Natural killer cell (primary cell): Measurements from ENCODE around the gene DAZAP1. TPM values are rescaled to one million over a fixed set of nuclear protein-coding genes. Genes with fewer than 3 reads are reported as not detected.

Source experiments
- ATAC-seq, 3 donors: fragments of 150-1000 bp in 2 of 3; fragments of 200-7000 bp in 1 of 3; cut with Tn5 transposase; 1 replicate in 1 of 3; 2 replicates in 2 of 3; pipeline ENCODE4 v1.10.0; 2021; ENCODE audit warnings: mild to moderate bottlenecking in 2 of 3, moderate library complexity in 2 of 3
- DNase-seq, 2 donors: peaks; one replicate each; pipeline versions ENCODE4 v3.0.0 to v3.0.0-alpha.2; 2013 to 2021; ENCODE audit warnings: mixed read lengths in 1 of 2
- H3K27ac ChIP-seq: one replicate; pipeline ENCODE4 v1.5.1; 2013; ENCODE audit warnings: mild to moderate bottlenecking, low read length
- H3K27me3 ChIP-seq: one replicate; pipeline ENCODE4 v1.6.1; 2013; ENCODE audit warnings: low read length; ENCODE audit not compliant: control insufficient read depth, insufficient read depth
- H3K36me3 ChIP-seq: one replicate; pipeline ENCODE4 v1.6.1; 2013; ENCODE audit warnings: low read length; ENCODE audit not compliant: control insufficient read depth, insufficient read depth
- H3K4me1 ChIP-seq: one replicate; pipeline ENCODE4 v1.6.1; 2013; ENCODE audit warnings: low read length; ENCODE audit not compliant: control insufficient read depth, insufficient read depth
- H3K4me3 ChIP-seq: one replicate; pipeline ENCODE4 v1.5.1; 2013; ENCODE audit warnings: low read length
- H3K9me3 ChIP-seq: one replicate; pipeline ENCODE4 v1.6.1; 2013; ENCODE audit warnings: low read length; ENCODE audit not compliant: control insufficient read depth, insufficient read depth
- H3K27ac Mint-ChIP-seq, 2 donors: one replicate each; pipeline ENCODE4 v1.8.0; 2022; ENCODE audit warnings: mild to moderate bottlenecking in 2 of 2, mixed read lengths in 2 of 2, moderate library complexity in 1 of 2
- H3K27me3 Mint-ChIP-seq, 2 donors: one replicate each; pipeline ENCODE4 v1.8.0; 2022; ENCODE audit warnings: low read depth in 2 of 2, mixed read lengths in 2 of 2
- H3K36me3 Mint-ChIP-seq: one replicate; pipeline ENCODE4 v1.8.0; 2022; ENCODE audit warnings: mixed read lengths
- H3K4me1 Mint-ChIP-seq, 2 donors: one replicate each; pipeline ENCODE4 v1.8.0; 2022; ENCODE audit warnings: mixed read lengths in 2 of 2
- H3K4me3 Mint-ChIP-seq: one replicate; pipeline ENCODE4 v1.8.0; 2022; ENCODE audit warnings: mild to moderate bottlenecking, moderate library complexity, mixed read lengths
- H3K9me3 Mint-ChIP-seq, 2 donors: one replicate each; pipeline ENCODE4 v1.8.0; 2022; ENCODE audit warnings: mixed read lengths in 2 of 2
- WGBS: methylation state at CpG from one replicate; pipeline ENCODE4 v1.1.7; 2013; ENCODE audit warnings: missing lambda C conversion rate; ENCODE audit not compliant: insufficient coverage; 5-methylcytosine and 5-hydroxymethylcytosine counted together
- intact Hi-C: fragments of 100-400 bp; cut with micrococcal nuclease; formaldehyde crosslinking; loops from one replicate; pipeline ENCODE4 v1.14.2; 2022
- total RNA-seq, 4 donors: library from RNA; stranded (reverse); fragments of 120-200 nt in 1 of 4; gene quantifications; one replicate each; pipeline versions ENCODE4 v1.2.3 to v1.2.4, GENCODE V29; 2013 to 2022
- TF ChIP-seq, protein P1 (sequence below): fragments of 200-600 bp; IDR thresholded peaks from one replicate; pipeline ENCODE4 v1.8.0; 2022; ENCODE audit warnings: antibody characterized with exemption

DAZAP1 gene
- total RNA-seq, 3 donors from 2014 or later (not counting 1 experiment from before 2014, with no cell fraction given) = 166 to 207 (median 170) TPM

DNA sequence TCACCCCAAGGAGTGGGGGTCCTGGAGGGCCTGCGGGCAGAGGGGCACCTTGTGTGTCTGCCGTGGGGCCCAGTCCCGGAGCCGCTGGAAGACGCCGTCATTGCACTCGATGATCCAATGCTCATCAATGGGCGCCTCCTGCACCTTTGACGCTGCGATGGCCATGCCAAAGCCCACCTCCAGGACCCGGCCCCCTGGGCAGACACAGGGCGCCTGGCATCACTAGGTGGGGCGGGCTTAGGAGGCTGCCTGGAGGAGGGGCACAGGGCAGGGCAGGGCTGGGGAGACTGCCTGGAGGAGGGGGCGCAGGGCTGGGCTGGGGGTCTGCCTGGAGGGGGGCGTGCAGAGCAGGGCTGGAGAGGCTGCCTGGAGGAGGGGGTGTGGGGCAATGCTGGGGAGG, 7.6 kb upstream of the DAZAP1 start:
- peaks cover 0 to 3% of the 10 kb centered on the region in 2 donors for H3K27me3 Mint-ChIP-seq
- H3K36me3 Mint-ChIP-seq = no peaks in the 10 kb centered on the region
- H3K4me3 Mint-ChIP-seq = no peak overlapping the region
- H3K4me1 Mint-ChIP-seq = peaks cover 7 to 12% of the 10 kb centered on the region in 2 donors
- Histone ChIP-seq H3K36me3 (no peaks in the 10 kb centered on the region), H3K4me3 (no peak overlapping the region), H3K27ac (no peak overlapping the region), H3K27me3 (peaks cover 4% of the 10 kb centered on the region), H3K4me1 (peaks cover 33% of the 10 kb centered on the region), H3K9me3 (no peaks in the 10 kb centered on the region)
- no peak overlapping the region for H3K27ac Mint-ChIP-seq
- TF ChIP-seq, protein P1, sequence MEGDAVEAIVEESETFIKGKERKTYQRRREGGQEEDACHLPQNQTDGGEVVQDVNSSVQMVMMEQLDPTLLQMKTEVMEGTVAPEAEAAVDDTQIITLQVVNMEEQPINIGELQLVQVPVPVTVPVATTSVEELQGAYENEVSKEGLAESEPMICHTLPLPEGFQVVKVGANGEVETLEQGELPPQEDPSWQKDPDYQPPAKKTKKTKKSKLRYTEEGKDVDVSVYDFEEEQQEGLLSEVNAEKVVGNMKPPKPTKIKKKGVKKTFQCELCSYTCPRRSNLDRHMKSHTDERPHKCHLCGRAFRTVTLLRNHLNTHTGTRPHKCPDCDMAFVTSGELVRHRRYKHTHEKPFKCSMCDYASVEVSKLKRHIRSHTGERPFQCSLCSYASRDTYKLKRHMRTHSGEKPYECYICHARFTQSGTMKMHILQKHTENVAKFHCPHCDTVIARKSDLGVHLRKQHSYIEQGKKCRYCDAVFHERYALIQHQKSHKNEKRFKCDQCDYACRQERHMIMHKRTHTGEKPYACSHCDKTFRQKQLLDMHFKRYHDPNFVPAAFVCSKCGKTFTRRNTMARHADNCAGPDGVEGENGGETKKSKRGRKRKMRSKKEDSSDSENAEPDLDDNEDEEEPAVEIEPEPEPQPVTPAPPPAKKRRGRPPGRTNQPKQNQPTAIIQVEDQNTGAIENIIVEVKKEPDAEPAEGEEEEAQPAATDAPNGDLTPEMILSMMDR = no peak
- no peak for ATAC-seq
- WGBS = 95% methylated on average over 15 of the region's 15 CpGs
- DNase-seq = no peak
- no peaks in the 10 kb centered on the region for H3K9me3 Mint-ChIP-seq
- intact Hi-C loops = loop anchor here (10.0 kb wide), 1 partner anchor 205 kb away; the partner anchor contains the start of gene UQCR11

DNA sequence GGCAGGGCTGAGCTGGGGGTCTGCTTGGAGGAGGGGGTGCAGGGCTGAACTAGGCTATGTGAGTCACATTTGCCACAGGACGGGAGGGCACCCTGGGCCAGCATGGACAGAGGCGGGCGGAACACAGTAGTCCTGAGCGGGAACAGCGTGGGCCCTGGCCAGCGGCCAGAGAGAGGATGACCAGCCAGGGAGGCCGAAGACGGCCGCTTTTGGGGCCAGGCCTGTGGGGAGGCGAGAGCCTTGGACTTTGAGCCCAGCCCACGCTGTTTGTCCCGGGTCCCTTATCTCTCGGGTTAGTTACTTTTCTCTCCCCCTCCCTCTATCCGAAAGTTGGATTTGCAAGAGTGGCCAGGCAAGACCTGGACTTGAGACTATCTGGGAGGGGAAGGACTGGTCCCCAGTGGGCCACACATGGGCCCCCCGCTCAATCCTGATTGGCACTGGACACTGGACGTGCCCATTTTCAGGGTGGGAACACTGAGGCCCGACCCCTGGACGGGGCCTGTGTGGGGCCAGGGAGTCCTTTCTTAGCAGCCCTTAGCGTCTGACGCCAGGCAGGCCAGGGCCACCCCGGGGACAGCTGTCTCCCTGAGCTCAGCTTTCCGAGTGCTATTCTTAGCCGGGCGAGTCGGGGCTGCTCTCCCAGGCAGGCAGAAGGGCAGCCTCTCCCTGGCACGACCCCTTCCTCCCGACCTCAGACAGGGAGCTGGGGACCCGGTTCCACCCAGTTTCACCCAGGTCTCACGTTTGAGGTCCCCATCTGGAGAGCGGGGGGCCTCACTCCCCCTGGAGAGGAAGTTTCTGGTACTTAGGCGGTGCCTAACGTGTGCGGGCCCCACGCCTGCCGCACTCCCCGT, 6.9 kb upstream of the DAZAP1 start:
- no peaks in the 10 kb centered on the region for H3K36me3 Mint-ChIP-seq
- TF ChIP-seq, protein P1 = no peak
- peaks cover 0 to 3% of the 10 kb centered on the region in 2 donors for H3K27me3 Mint-ChIP-seq
- DNase-seq (no peak), ATAC-seq (no peak)
- Histone ChIP-seq H3K9me3 (no peaks in the 10 kb centered on the region), H3K36me3 (no peaks in the 10 kb centered on the region), H3K27ac (no peak overlapping the region), H3K4me3 (peak overlapping the region; percentile 30), H3K27me3 (peaks cover 4% of the 10 kb centered on the region), H3K4me1 (peaks cover 33% of the 10 kb centered on the region)
- H3K4me3 Mint-ChIP-seq = peak overlapping the region; percentile 59
- peaks cover 7 to 12% of the 10 kb centered on the region in 2 donors for H3K4me1 Mint-ChIP-seq
- no peak overlapping the region for H3K27ac Mint-ChIP-seq
- intact Hi-C loops = loop anchor here (10.0 kb wide), 1 partner anchor 204 kb away; the partner anchor contains the start of gene UQCR11
- WGBS = 46% methylated on average over 35 of the region's 36 CpGs
- H3K9me3 Mint-ChIP-seq = no peaks in the 10 kb centered on the region

DNA sequence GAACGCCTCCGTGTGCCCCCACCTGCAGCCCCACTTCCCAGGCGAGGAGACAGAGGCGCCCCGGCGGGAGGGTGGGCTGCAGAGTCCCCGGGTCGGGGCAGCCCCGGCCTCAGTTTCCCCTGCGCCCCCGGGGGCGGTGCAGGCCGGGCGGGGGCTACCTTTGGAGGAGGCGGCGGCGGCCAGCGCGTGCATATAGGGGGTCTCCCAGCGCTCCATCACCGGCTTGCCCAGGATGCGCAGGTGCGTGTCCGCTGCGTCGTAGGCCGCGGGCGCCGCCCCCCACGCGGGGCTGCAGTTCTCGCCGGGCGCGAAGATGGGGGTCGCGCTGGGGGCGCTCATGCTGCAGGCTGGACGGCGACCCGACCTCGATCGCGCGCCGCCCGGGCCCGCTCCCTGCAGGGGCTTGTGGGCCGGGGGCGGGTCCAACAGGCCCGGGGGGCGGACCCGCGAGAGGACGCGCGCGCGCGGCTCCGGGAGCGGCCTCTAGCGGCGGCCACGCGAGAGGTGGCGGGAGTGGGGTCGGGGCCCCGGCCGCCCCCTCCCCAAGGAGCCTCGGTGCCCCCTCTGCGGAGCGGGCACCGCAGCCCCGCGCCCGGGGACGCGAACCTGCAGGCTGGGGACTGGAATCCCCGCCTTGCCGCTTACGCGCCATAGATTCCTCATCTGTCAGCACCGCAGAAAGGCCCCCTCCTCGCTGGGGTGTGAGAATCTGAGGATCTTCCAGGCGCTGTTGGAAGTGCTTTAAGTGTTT, 6.1 kb upstream of the DAZAP1 start, which contains the start of gene GAMT:
TSS of gene GAMT (minus strand) at position 405 of the 751 bp plus-strand sequence. CDS start at position 339, 66 bp downstream.
- ATAC-seq (peak; percentile 73 to 84 (median 78)), DNase-seq (peak; percentile 35 to 78)
- Histone ChIP-seq H3K27ac (no peak within 1 kb of the TSS), H3K9me3 (no peaks in the 10 kb centered on the region), H3K36me3 (no peaks in the 10 kb centered on the region), H3K27me3 (peaks cover 4% of the 10 kb centered on the region), H3K4me1 (peaks cover 34% of the 10 kb centered on the region), H3K4me3 (peak within 1 kb of the TSS; percentile 30)
- H3K9me3 Mint-ChIP-seq = no peaks in the 10 kb centered on the region
- WGBS = under 1% methylated on average over 87 of the region's 87 CpGs
- TF ChIP-seq, protein P1 = peak; percentile 69
- intact Hi-C loops = loop anchor here (10.0 kb wide), 1 partner anchor 203 kb away; the partner anchor contains the start of gene UQCR11
- peaks cover 0 to 3% of the 10 kb centered on the region in 2 donors for H3K27me3 Mint-ChIP-seq
- H3K4me3 Mint-ChIP-seq = peak within 1 kb of the TSS; percentile 70
- H3K36me3 Mint-ChIP-seq = no peaks in the 10 kb centered on the region
- H3K27ac Mint-ChIP-seq = peak within 1 kb of the TSS in 1 of 2 donors; percentile 66
- H3K4me1 Mint-ChIP-seq = peaks cover 8 to 13% of the 10 kb centered on the region in 2 donors
